GM19238 (cell line): ENCODE results near the gene SLC39A10.

ENCODE experiments used
- DNase-seq: peaks from one replicate; pipeline ENCODE4 v3.0.0; 2011; ENCODE audit warnings: low spot score; ENCODE audit not compliant: insufficient read length

Gene SLC39A10

DNA sequence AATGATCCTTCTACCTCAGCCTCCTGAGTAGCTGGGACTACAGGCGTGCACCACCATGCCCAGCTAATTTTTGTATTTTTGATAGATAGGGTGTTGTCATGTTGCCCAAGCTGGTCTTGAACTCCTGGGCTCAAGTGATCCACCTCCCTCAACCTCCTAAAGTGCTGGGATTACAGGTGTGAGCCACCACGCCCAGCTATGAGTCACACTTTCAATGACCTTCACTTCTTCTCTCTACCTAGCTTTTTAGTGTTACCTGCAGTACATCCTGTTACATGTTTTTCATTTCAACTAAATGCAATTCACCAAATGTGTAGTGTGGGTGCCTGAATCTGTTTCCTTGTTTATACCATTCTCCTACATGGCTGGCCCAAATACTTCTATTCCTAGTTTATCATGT is 64.0 kb downstream of the SLC39A10 start:
- no peak for DNase-seq

DNA sequence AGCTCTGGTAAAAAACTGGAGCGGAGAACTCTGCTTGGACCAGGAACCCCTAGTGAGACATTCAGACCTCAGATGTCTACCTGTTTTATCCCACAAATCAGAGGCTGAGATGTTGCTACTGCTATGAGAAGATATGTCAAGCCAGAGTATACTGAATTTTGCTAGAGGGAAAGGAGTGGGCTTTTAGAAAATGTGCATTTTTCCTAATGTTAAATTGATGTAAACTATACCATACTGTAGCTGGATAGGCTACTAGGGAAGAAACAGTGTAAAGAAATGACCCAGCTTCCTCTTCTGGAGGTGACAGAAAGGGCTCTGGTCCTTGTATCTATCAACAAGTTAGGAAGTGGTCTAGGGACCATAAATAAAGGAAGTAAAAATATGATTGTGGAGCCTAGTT is 65.0 kb downstream of the SLC39A10 start:
- DNase-seq, result no peak

DNA sequence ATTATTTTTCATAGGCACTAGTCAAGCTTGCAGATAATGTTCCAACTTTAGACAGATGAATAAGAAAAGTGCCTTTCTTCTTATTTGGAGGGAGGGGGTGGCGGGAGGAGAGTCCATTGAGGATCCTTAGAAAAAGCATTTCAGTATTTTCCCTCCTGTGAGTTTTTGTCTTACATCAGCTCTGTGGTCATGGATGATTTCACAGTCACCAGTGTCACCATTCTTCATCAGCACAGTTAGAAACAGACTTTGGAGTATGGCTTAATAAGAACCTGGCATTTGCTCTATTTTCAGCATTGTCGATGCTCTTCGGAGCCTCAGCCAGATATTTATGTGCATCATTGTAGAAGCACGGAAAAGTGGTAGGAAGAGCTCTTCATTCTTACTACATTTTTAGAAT is 70.1 kb downstream of the SLC39A10 start:
- DNase-seq, result no peak

GRCh38 chr2:195730912-195731311 is 73.9 kb downstream of the SLC39A10 start:
- no peak for DNase-seq

GRCh38 chr2:195732574-195732973 is 75.5 kb downstream of the SLC39A10 start:
- DNase-seq, result no peak

- DNase-seq, result no peak
Observed at GRCh38 chr2:195733831-195734230, 76.8 kb downstream of the SLC39A10 start.

DNA sequence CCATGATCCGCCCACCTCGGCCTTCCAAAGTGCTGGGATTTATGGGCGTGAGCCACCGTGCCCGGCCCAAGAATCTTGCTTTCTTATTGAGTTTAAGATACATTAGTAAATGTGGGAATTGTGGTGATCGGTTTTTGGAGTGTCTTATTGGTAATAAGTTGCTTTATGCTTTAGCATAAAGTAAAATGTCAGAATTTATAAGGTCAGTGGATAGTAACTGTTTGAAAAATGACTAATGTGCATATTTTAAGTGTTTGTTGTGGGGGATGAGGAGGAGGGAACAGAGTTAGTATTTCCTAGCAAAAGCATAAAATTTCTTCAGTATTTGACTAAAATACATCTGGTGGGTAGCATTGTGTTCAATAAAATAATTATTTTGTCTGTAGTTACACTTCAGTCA is 77.4 kb downstream of the SLC39A10 start:
- DNase-seq, result no peak

DNA sequence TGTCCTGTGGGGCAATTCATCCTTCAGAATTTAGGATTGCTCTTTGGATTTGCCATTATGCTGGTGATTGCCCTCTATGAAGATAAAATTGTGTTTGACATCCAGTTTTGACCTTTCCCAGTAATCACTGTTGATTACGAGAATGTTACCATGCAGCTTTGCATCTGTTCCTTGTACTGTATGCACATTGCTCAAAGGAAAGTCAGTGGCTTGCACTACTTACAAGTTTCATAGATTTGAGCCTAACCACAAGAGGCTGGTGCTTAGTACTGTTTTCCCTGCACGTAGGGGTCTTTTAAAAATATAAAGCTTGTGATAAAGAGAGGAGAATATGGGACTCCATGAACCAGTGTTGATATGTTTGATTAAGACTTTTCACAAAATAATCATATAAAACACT is 77.9 kb downstream of the SLC39A10 start:
- no peak for DNase-seq

DNA sequence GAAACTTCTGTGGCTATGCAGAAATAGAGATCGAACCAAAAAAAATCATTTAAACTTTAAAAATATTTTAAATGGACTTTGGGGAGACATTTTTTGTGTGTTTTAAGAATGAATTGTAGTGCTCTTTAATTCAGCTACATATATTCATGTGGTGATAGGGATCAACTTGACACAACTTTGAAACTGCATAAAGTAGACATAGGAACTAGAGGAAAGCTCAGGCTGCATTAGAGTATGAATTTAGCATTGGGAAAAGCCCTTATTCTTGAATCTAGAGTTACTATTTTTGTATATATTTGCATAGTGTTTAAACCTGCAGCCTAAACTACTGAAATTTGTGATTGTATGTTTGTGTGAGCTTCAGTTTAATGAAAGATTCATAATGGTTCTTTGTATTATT is 78.3 kb downstream of the SLC39A10 start:
- no peak for DNase-seq

- no peak for DNase-seq
Observed at GRCh38 chr2:195737511-195738325, 80.7 kb downstream of the SLC39A10 start.

DNA sequence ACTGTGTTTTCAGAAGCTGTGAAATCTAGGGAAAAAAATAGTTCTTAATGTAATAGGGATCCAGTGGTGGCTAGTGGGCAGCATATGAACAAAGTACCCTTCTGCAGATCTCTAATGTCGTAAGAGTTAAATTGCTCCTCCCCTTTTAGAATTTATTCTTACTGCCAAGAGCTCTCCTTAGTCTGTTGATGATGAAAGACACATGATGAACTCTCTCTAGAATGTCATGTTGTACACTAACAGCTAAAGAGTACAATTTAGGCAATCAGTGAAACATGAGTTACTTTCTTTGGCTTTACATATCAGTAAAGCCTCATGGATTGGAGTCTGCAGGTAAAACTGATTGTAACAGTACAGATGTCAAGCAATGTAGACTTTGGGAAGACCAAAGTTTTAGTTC is 84.2 kb downstream of the SLC39A10 start:
- no peak for DNase-seq

DNA sequence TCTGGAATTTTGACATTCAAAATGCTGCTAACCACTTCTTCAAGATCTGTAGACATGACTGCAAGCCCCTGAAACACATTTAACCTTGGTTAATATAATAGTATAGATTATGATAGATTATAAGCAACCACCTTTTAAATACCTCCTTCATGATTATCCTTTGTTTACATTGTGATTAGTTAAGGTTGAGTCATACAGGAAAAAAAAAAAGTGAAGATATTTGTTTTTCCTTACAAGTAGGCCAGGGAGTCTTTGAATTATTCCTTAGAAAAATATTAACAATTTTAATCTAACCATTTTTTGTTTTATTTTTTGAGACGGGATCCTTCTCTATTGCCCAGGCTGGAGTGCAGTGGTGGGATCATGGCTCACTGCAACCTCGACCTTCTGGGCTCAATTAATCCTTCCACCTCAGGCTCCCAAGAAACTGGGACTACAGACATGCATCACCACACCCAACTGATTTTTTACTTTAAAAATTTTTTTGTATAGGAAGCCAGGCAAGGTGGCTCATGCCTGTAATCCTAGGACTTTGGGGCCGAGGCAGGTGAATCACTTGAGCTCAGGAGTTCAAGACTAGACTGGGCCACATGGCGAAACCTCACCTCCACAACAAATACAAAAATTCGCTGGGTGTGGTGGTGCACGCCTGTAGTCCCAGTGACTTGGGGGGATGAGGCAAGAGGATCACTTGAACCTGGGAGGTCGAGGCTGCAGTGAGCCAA is 99.4 kb downstream of the SLC39A10 start:
- DNase-seq, result no peak

DNA sequence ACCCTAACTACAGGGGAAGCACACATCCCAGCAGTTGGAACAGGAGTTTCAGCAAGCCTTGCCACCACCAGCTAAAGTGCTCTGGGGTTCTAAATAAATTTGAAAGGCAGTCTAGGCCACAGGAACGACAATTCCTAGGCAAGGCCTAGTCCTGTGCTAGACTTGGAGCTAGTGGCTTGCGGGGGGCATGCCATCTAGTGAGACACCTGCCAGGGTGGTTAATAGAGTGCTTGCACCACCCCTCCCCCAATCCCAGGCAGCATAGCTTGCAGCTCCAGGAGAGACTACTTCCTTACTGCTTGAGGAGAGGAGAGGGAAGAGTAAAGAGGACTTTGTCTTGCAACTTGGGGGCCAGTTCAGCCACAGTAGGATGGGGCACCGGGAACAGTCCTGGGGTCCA is 101.8 kb downstream of the SLC39A10 start:
- no peak for DNase-seq

GRCh38 chr2:195759877-195760276 is 102.9 kb downstream of the SLC39A10 start:
- no peak for DNase-seq

DNA sequence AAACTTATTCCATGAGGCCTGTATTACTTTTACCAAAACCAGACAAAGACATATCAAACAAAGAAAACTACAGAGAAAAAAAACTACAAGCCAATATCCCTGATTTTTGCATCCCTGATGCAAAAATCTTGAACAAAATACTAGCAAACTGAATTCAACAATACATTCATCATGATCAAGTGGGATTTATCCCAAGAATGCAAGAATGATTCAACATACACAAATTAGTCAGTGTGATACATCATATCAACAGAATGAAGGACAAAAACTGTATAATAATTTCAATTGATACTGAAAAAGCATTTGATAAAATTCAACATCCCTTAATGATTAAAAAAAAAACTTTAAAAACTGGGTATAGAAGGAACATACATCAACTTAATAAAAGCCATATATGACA is 106.8 kb downstream of the SLC39A10 start:
- no peak for DNase-seq

GRCh38 chr2:195766691-195767090 is 109.7 kb downstream of the SLC39A10 start:
- DNase-seq, result no peak

- DNase-seq, result no peak
Observed at GRCh38 chr2:195768431-195768830, 111.4 kb downstream of the SLC39A10 start.

DNA sequence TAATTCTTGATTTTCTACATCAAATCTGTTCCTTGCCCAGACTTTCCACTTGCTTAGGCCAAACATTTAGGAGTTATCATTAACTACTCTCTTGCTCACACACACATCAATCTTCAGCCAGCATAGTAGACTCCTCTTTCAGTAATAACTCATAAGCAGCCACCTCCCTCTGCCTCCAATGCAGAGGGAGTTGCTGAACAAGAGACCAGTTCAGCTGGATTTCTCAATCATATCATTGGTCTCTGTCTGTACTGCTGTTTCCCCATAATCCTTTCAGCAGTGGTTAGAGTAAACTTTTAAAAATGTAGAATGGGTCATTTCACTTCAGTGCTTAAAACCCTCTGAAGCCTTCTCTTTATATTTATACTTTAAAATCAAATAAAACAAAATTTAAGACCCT is 112.9 kb downstream of the SLC39A10 start:
- no peak for DNase-seq

DNA sequence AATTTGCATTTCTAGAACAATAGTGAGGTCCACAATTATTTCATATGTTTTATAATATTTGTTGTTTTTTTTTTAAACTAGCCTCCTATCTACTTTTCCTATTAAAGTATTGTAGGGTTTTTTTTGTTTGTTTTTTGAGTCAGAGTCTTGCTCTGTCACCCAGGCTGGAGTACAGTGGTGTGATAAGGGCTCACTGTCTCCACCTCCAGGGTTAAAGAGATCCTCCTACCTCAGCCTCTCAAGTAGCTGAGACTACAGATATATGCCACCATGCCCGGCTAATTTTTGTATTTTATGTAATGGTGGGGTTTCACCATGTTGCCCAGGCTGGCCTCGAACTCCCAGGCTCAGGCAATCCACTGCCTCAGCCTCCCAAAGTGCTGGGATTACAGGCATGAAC is 122.5 kb downstream of the SLC39A10 start:
- no peak for DNase-seq

- DNase-seq, result no peak
Observed at GRCh38 chr2:195782156-195782555, 125.1 kb downstream of the SLC39A10 start.
